Naive thymus-derived CD4-positive, alpha-beta T cell (primary cell): ENCODE data around the gene IKZF4. TPM values are rescaled to one million over a fixed set of nuclear protein-coding genes. Genes with fewer than 3 reads are reported as not detected.
"Not testable (repeated sequence)": the region's sequence is repeated elsewhere in the genome, so short reads cannot be mapped to it uniquely, and the experiment has no call there.

Experiments used
- ATAC-seq: fragments of 150-1000 bp; cut with Tn5 transposase; 2 replicates; pipeline ENCODE4 v1.10.0; 2021; ENCODE audit warnings: mild to moderate bottlenecking, moderate library complexity
- CTCF ChIA-PET: fragments of 350-600 bp; sonication (Branson Sonifier 250); formaldehyde crosslinking; loops from one replicate; lab custom pipeline; 2021; ENCODE audit warnings: antibody characterized with exemption; lab: Charles Lee
- POLR2A ChIA-PET: fragments of 350-600 bp; sonication (Branson Sonifier 250); formaldehyde crosslinking; loops from one replicate; lab custom pipeline; 2021; ENCODE audit warnings: antibody characterized with exemption, inconsistent platforms; lab: Charles Lee
- DNase-seq, 9 donors: peaks; one replicate each; pipeline versions ENCODE4 v3.0.0 to v3.0.0-alpha.2; 2020 to 2022; ENCODE audit warnings: mixed read lengths in 1 of 9
- H3K27ac ChIP-seq: one replicate; pipeline ENCODE4 v1.7.0; 2013; ENCODE audit warnings: mild to moderate bottlenecking, low read depth, low read length, moderate library complexity
- H3K27me3 ChIP-seq, 2 donors: one replicate each; pipeline ENCODE4 v1.7.0; 2013; ENCODE audit warnings: low read length in 2 of 2, mild to moderate bottlenecking in 2 of 2, moderate library complexity in 2 of 2; ENCODE audit not compliant: control insufficient read depth in 2 of 2, insufficient read depth in 2 of 2
- H3K36me3 ChIP-seq, 3 experiments: 1 replicate in 2 of 3; 2 replicates in 1 of 3; pipeline ENCODE4 v1.7.0; 2013; ENCODE audit warnings: low read length in 3 of 3, mild to moderate bottlenecking in 3 of 3, moderate library complexity in 1 of 3; ENCODE audit not compliant: insufficient read depth in 3 of 3, control insufficient read depth in 2 of 3
- H3K4me1 ChIP-seq, 2 donors: one replicate each; pipeline ENCODE4 v1.7.0; 2013; ENCODE audit warnings: low read length in 2 of 2, mild to moderate bottlenecking in 2 of 2, moderate library complexity in 1 of 2; ENCODE audit not compliant: control insufficient read depth in 2 of 2, insufficient read depth in 2 of 2
- H3K4me3 ChIP-seq: 2 replicates; pipeline ENCODE4 v1.7.0; 2013; ENCODE audit warnings: mild to moderate bottlenecking, low read length
- H3K9me3 ChIP-seq, 3 experiments: 1 replicate in 2 of 3; 2 replicates in 1 of 3; pipeline ENCODE4 v1.7.0; 2013; ENCODE audit warnings: low read length in 3 of 3; ENCODE audit not compliant: control insufficient read depth in 2 of 3
- H3K27ac Mint-ChIP-seq, 9 donors: one replicate each; pipeline ENCODE4 v1.8.0; 2020 to 2022; ENCODE audit warnings: mixed read lengths in 9 of 9, mild to moderate bottlenecking in 8 of 9, moderate library complexity in 5 of 9, inconsistent platforms in 2 of 9
- H3K27me3 Mint-ChIP-seq, 5 donors: one replicate each; pipeline ENCODE4 v1.8.0; 2021 to 2022; ENCODE audit warnings: mixed read lengths in 5 of 5, mild to moderate bottlenecking in 1 of 5
- H3K36me3 Mint-ChIP-seq, 5 donors: one replicate each; pipeline ENCODE4 v1.8.0; 2020 to 2022; ENCODE audit warnings: mixed read lengths in 5 of 5, mild to moderate bottlenecking in 3 of 5, inconsistent platforms in 1 of 5
- H3K4me1 Mint-ChIP-seq, 7 donors: one replicate each; pipeline ENCODE4 v1.8.0; 2020 to 2022; ENCODE audit warnings: mixed read lengths in 7 of 7, mild to moderate bottlenecking in 3 of 7, inconsistent platforms in 1 of 7
- H3K4me3 Mint-ChIP-seq, 10 donors: one replicate each; pipeline ENCODE4 v1.8.0; 2020 to 2022; ENCODE audit warnings: mild to moderate bottlenecking in 10 of 10, mixed read lengths in 10 of 10, moderate library complexity in 6 of 10, inconsistent platforms in 2 of 10
- H3K9me3 Mint-ChIP-seq, 11 donors: one replicate each; pipeline ENCODE4 v1.8.0; 2020 to 2022; ENCODE audit warnings: mixed read lengths in 11 of 11, mild to moderate bottlenecking in 4 of 11, inconsistent platforms in 1 of 11, moderate library complexity in 1 of 11
- intact Hi-C, 2 donors: fragments of 100-400 bp; cut with micrococcal nuclease; formaldehyde crosslinking; loops; one replicate each; pipeline ENCODE4 v1.15.1; 2023
- polyA plus RNA-seq, 2 donors: library from polyadenylated mRNA; unstranded; fragments of 300-500 nt; fragmentation: Illumina TruSeq; gene quantifications; one replicate each; pipeline ENCODE4 v1.2.3, GENCODE V29; 2021
- total RNA-seq, 6 experiments: library from RNA in 5 of 6; stranded (reverse) in 5 of 6; gene quantifications; 1 replicate in 5 of 6; 2 replicates in 1 of 6; pipeline ENCODE4 v1.2.3 and lab custom pipeline; 2021 to 2026

The IKZF4 gene
- total and polyA plus RNA-seq, 7 experiments from 2014 or later: 0.54 to 37.8 (median 4.5) TPM

GRCh38 chr12:56071648-56072047, 50.8 kb downstream of the IKZF4 start:
- H3K36me3 ChIP-seq: no peaks in the 10 kb centered on the region
- no peaks in the 10 kb centered on the region for H3K27me3 ChIP-seq
- H3K4me3 Mint-ChIP-seq: no peak overlapping the region
- no peaks in the 10 kb centered on the region for H3K9me3 Mint-ChIP-seq
- H3K4me1 ChIP-seq: no peaks in the 10 kb centered on the region
- peaks cover 0 to 2% (median 0%) of the 10 kb centered on the region in 7 donors for H3K4me1 Mint-ChIP-seq
- ChIA-PET CTCF (interaction anchor here (0.6 to 1.8 kb wide), 2 partner anchors 24 to 120 kb away, joined by 3 to 5 read pairs; no protein-coding TSS in a partner anchor), POLR2A (interaction anchor here (0.6 kb wide), 1 partner anchor 11 kb away, joined by 3 read pairs; no protein-coding TSS in a partner anchor)
- H3K4me3 ChIP-seq: no peak overlapping the region
- intact Hi-C loops: no loop called here
- no peak for ATAC-seq
- DNase-seq: no peak
- peak overlapping the region in 1 of 9 donors; percentile 12 for H3K27ac Mint-ChIP-seq
- peaks cover 0 to 19% (median 0%) of the 10 kb centered on the region in 5 donors for H3K27me3 Mint-ChIP-seq
- H3K27ac ChIP-seq: no peak overlapping the region
- H3K9me3 ChIP-seq: no peaks in the 10 kb centered on the region
- no peaks in the 10 kb centered on the region for H3K36me3 Mint-ChIP-seq

GRCh38 chr12:56074396-56074795, 53.6 kb downstream of the IKZF4 start:
- Histone ChIP-seq H3K4me1 (peaks cover 0 to 5% of the 10 kb centered on the region in 2 donors), H3K36me3 (no peaks in the 10 kb centered on the region), H3K27me3 (no peaks in the 10 kb centered on the region), H3K4me3 (no peak overlapping the region), H3K27ac (no peak overlapping the region), H3K9me3 (no peaks in the 10 kb centered on the region)
- intact Hi-C loops: no loop called here
- no peak for ATAC-seq
- Mint-ChIP-seq H3K4me3 (no peak overlapping the region), H3K27me3 (peaks cover 0 to 29% (median 0%) of the 10 kb centered on the region in 5 donors), H3K9me3 (no peaks in the 10 kb centered on the region), H3K27ac (no peak overlapping the region), H3K4me1 (peaks cover 0 to 6% (median 4%) of the 10 kb centered on the region in 7 donors), H3K36me3 (no peaks in the 10 kb centered on the region)
- CTCF ChIA-PET: interaction anchor here (1.0 kb wide), 1 partner anchor 30 kb away, joined by 3 read pairs; no protein-coding TSS in a partner anchor
- no peak for DNase-seq
- POLR2A ChIA-PET: interaction anchor here (0.6 to 1.4 kb wide), 3 partner anchors 10 to 225 kb away, joined by 3 to 6 read pairs (median 4); partner anchors contain the start of gene PA2G4

DNA sequence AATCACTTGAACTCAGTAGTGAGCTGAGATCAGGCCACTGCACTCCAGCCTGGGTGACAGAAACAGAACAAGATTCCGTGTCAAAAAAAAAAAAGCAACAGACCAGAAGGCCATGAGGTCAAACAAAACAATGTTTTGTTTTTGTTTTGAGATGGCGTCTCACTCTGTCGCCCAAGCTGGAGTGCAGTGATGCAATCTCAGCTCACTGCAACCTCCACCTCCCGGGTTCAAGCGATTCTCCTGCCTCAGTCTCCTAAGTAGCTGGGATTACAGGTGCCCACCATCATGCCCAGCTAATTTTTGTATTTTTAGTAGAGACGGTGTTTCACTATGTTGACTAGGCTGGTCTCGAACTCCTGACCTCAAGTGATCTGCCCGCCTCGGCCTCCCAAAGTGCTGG, 57.1 kb downstream of the IKZF4 start:
- H3K4me3 ChIP-seq, H3K4me1 ChIP-seq, H3K27me3 ChIP-seq, H3K36me3 ChIP-seq, DNase-seq, H3K9me3 Mint-ChIP-seq, ATAC-seq, H3K27ac ChIP-seq, H3K9me3 ChIP-seq, H3K36me3 Mint-ChIP-seq: not testable (repeated sequence)
- intact Hi-C loops: loop anchor here in 1 of 2 donors (2.0 kb wide), 1 partner anchor 31 kb away; no protein-coding TSS in a partner anchor
- peaks cover 0 to 52% (median 3%) of the 10 kb centered on the region in 5 donors for H3K27me3 Mint-ChIP-seq
- peak overlapping the region in 1 of 9 donors; percentile 73 for H3K27ac Mint-ChIP-seq
- peak overlapping the region in 6 of 10 donors; percentile 9 to 89 (median 83) for H3K4me3 Mint-ChIP-seq
- ChIA-PET CTCF (interaction anchor here (0.7 kb wide), 1 partner anchor 27 kb away, joined by 4 read pairs; no protein-coding TSS in a partner anchor), POLR2A (interaction anchor here (0.6 to 10.7 kb wide), 5 partner anchors 9 to 40 kb away, joined by 3 to 85 read pairs (median 3); partner anchors contain the start of genes PA2G4 and ZC3H10)
- H3K4me1 Mint-ChIP-seq: peaks cover 0 to 16% (median 10%) of the 10 kb centered on the region in 7 donors

DNA sequence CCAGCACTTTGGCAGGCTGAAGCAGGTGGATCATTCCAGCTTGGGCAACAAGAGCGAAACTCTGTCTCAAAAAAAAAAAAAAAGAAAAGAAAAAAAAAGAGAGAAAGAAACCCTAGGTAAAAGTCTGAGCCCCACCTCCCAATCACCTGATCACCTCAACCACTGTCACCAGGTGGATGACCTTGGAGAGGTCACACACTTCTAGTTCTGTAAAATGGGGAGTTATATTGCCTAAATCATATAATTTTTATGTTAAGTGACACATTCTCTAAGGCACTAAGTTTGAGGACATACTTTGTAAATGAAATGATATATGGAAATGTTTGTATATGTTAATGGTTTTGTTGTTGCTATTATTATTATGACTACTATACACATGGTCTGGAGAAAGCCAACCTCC, 57.6 kb downstream of the IKZF4 start:
- intact Hi-C loops: loop anchor here in 1 of 2 donors (2.0 kb wide), 1 partner anchor 32 kb away; no protein-coding TSS in a partner anchor
- H3K4me3 ChIP-seq: no peak overlapping the region
- H3K9me3 ChIP-seq: no peaks in the 10 kb centered on the region
- Mint-ChIP-seq H3K36me3 (no peaks in the 10 kb centered on the region), H3K27ac (peak overlapping the region in 3 of 9 donors; percentile 1 to 73 (median 48)), H3K27me3 (peaks cover 0 to 48% (median 3%) of the 10 kb centered on the region in 5 donors), H3K4me3 (peak overlapping the region; percentile 56 to 91 (median 86)), H3K4me1 (peaks cover 0 to 16% (median 10%) of the 10 kb centered on the region in 7 donors), H3K9me3 (no peaks in the 10 kb centered on the region)
- peaks cover 5 to 10% of the 10 kb centered on the region in 2 donors for H3K4me1 ChIP-seq
- no peak overlapping the region for H3K27ac ChIP-seq
- ChIA-PET POLR2A (interaction anchor here (0.6 to 10.7 kb wide), 3 partner anchors 10 to 24 kb away, joined by 3 to 85 read pairs (median 4); partner anchors contain the start of gene PA2G4), CTCF (interaction anchor here (0.7 kb wide), 1 partner anchor 27 kb away, joined by 4 read pairs; no protein-coding TSS in a partner anchor)
- DNase-seq (no peak), ATAC-seq (no peak)
- H3K36me3 ChIP-seq: no peaks in the 10 kb centered on the region
- no peaks in the 10 kb centered on the region for H3K27me3 ChIP-seq

- H3K36me3 ChIP-seq: no peaks in the 10 kb centered on the region
- CTCF ChIA-PET: interaction anchor here (0.7 to 0.8 kb wide), 2 partner anchors 25 to 363 kb away, joined by 3 read pairs; partner anchors contain the start of genes BLOC1S1 and PA2G4
- peak overlapping the region; percentile 68 for H3K4me3 ChIP-seq
- Mint-ChIP-seq H3K4me1 (peaks cover 0 to 16% (median 10%) of the 10 kb centered on the region in 7 donors), H3K4me3 (peak overlapping the region; percentile 80 to 91 (median 86)), H3K27ac (peak overlapping the region in 4 of 9 donors; percentile 28 to 73 (median 50)), H3K36me3 (no peaks in the 10 kb centered on the region), H3K27me3 (peaks cover 0 to 51% (median 8%) of the 10 kb centered on the region in 5 donors), H3K9me3 (no peaks in the 10 kb centered on the region)
- no peaks in the 10 kb centered on the region for H3K9me3 ChIP-seq
- peak; percentile 74 for ATAC-seq
- H3K27me3 ChIP-seq: no peaks in the 10 kb centered on the region
- POLR2A ChIA-PET: interaction anchor here (0.7 to 10.7 kb wide), 2 partner anchors 23 to 955 kb away, joined by 3 to 85 read pairs; partner anchors contain the start of gene PA2G4
- intact Hi-C loops: loop anchor here (1.0 to 2.0 kb wide), 4 partner anchors 25 to 39 kb away; partner anchors contain the start of genes PA2G4 (in 2 of the 2) and ZC3H10 (in 1 of the 2)
- H3K4me1 ChIP-seq: peaks cover 5 to 10% of the 10 kb centered on the region in 2 donors
- DNase-seq: peak in 8 of 9 donors; percentile 20 to 66 (median 40)
- H3K27ac ChIP-seq: no peak overlapping the region
Measured at GRCh38 chr12:56078931-56079722, 58.3 kb downstream of the IKZF4 start.
